GM12878 (cell line): ENCODE measurements around the gene SV2A.
"Not testable (repeated sequence)": the region's sequence is repeated elsewhere in the genome, so short reads cannot be mapped to it uniquely, and the experiment has no call there.

Experiments
- ASH2L ChIP-seq: fragments of 300-600, 200-600 bp; sonication (generic); IDR thresholded peaks from 2 replicates; pipeline ENCODE4 v1.6.1; 2017; ENCODE audit warnings: low read depth, mild to moderate bottlenecking, borderline replicate concordance
- CHD2 ChIP-seq: IDR thresholded peaks from 2 replicates; pipeline ENCODE4 v1.6.1; 2011; ENCODE audit warnings: low read depth, low read length, improper control_type of control experiment, borderline replicate concordance
- CTCF ChIP-seq, 3 experiments: IDR thresholded peaks in 2 of 3; conservative IDR thresholded peaks in 1 of 3; 2 replicates each; pipeline ENCODE4 v1.5.1; 2011; ENCODE audit warnings: low read depth in 3 of 3, low read length in 3 of 3, mild to moderate bottlenecking in 3 of 3, control low read depth in 2 of 3, moderate library complexity in 2 of 3, inconsistent platforms in 1 of 3, mixed read lengths in 1 of 3; ENCODE audit not compliant: control insufficient read depth in 2 of 3, insufficient read depth in 1 of 3; ENCODE audit errors: extremely low read depth in 1 of 3
- HDAC2 ChIP-seq: fragments of 200-600 bp; sonication (generic); IDR thresholded peaks from 2 replicates; pipeline ENCODE4 v1.6.1; 2017
- POLR2AphosphoS5 ChIP-seq: IDR thresholded peaks from 2 replicates; pipeline ENCODE4 v1.6.1; 2011; ENCODE audit warnings: mild to moderate bottlenecking, low read length, inconsistent platforms
- SIN3A ChIP-seq: IDR thresholded peaks from 2 replicates; pipeline ENCODE4 v1.6.1; 2012; ENCODE audit warnings: low read depth, low read length, improper control_type of control experiment
- SMC3 ChIP-seq: IDR thresholded peaks from 2 replicates; pipeline ENCODE4 v1.6.1; 2011; ENCODE audit warnings: low read length, improper control_type of control experiment, borderline replicate concordance
- TAF1 ChIP-seq: IDR thresholded peaks from 2 replicates; pipeline ENCODE4 v1.6.1; 2011; ENCODE audit warnings: mild to moderate bottlenecking, low read depth, low read length, borderline replicate concordance

GRCh38 chr1:149866887-149867286, 50.8 kb downstream of the SV2A start:
- not testable (repeated sequence) for TF ChIP-seq CHD2; SIN3A; CTCF (IDR thresholded peaks at IDR 0.05 in 2 of 3, conservative IDR thresholded peaks at IDR 0.05 in 1 of 3; ENCODE audit: control insufficient read depth in 2 of 3, extremely low read depth in 1 of 3, insufficient read depth in 1 of 3, low read depth in 3 of 3, low read length in 3 of 3); ASH2L; HDAC2; SMC3; POLR2AphosphoS5; TAF1
